Measurements from ENCODE around the gene PCDH15. TPM values are rescaled to one million over a fixed set of nuclear protein-coding genes. Genes with fewer than 3 reads are reported as not detected.

PCDH15 gene
- total RNA-seq, 2 experiments from 2014 or later = not detected

GRCh38 chr10:54342058-54342457, 459.0 kb downstream of the PCDH15 start:
- no peaks in the 10 kb centered on the region for H3K27me3 Mint-ChIP-seq
- POLR2A ChIA-PET = no interaction called here
- intact Hi-C loops (cut with DNase I, micrococcal nuclease) = no loop called here

GRCh38 chr10:54335296-54335695, 465.7 kb downstream of the PCDH15 start:
- H3K4me1 Mint-ChIP-seq = no peaks in the 10 kb centered on the region
- intact Hi-C loops (cut with DNase I, micrococcal nuclease) = no loop called here
- DNase-seq (no peak), ATAC-seq (no peak)
- no peak overlapping the region for H3K27ac Mint-ChIP-seq
- no peak overlapping the region for H3K4me3 Mint-ChIP-seq
- no peaks in the 10 kb centered on the region for H3K27me3 Mint-ChIP-seq
- ChIA-PET POLR2A (no interaction called here), CTCF (no interaction called here)
- H3K36me3 Mint-ChIP-seq (ENCODE audit: low read depth) = no peaks in the 10 kb centered on the region
- H3K9me3 Mint-ChIP-seq (ENCODE audit: low read depth) = peaks cover 2% of the 10 kb centered on the region

More at GRCh38 chr10:54342058-54342457, 459.0 kb downstream of the PCDH15 start:
- DNase-seq (no peak), ATAC-seq (no peak)
- Mint-ChIP-seq H3K27ac (no peak overlapping the region), H3K4me1 (no peaks in the 10 kb centered on the region), H3K36me3 (ENCODE audit: low read depth) (no peaks in the 10 kb centered on the region), H3K9me3 (ENCODE audit: low read depth) (peaks cover 3% of the 10 kb centered on the region), H3K4me3 (no peak overlapping the region)
- CTCF ChIA-PET = no interaction called here

- DNase-seq (no peak), ATAC-seq (no peak)
- Mint-ChIP-seq H3K36me3 (ENCODE audit: low read depth) (no peaks in the 10 kb centered on the region), H3K4me1 (no peaks in the 10 kb centered on the region), H3K27ac (no peak overlapping the region), H3K9me3 (ENCODE audit: low read depth) (peaks cover 6% of the 10 kb centered on the region), H3K27me3 (no peaks in the 10 kb centered on the region), H3K4me3 (no peak overlapping the region)
- intact Hi-C loops (cut with DNase I, micrococcal nuclease) = no loop called here
- ChIA-PET CTCF (no interaction called here), POLR2A (no interaction called here)
Observed at GRCh38 chr10:54319341-54319740, 481.7 kb downstream of the PCDH15 start.

- peaks cover 6% of the 10 kb centered on the region for H3K9me3 Mint-ChIP-seq (ENCODE audit: low read depth)
- ATAC-seq (no peak), DNase-seq (no peak)
- H3K4me1 Mint-ChIP-seq = no peaks in the 10 kb centered on the region
- ChIA-PET CTCF (interaction anchor here (1.0 kb wide), 1 partner anchor 11 kb away, joined by 3 read pairs; no protein-coding TSS in a partner anchor), POLR2A (no interaction called here)
- no peaks in the 10 kb centered on the region for H3K27me3 Mint-ChIP-seq
- H3K27ac Mint-ChIP-seq = no peak overlapping the region
- intact Hi-C loops (cut with DNase I, micrococcal nuclease) = no loop called here
- H3K4me3 Mint-ChIP-seq = no peak overlapping the region
- H3K36me3 Mint-ChIP-seq (ENCODE audit: low read depth) = no peaks in the 10 kb centered on the region
Observed at GRCh38 chr10:54318470-54318869, 482.6 kb downstream of the PCDH15 start.

GRCh38 chr10:54314430-54314829, 486.6 kb downstream of the PCDH15 start:
- intact Hi-C loops (cut with DNase I, micrococcal nuclease) = no loop called here
- Mint-ChIP-seq H3K36me3 (ENCODE audit: low read depth) (no peaks in the 10 kb centered on the region), H3K9me3 (ENCODE audit: low read depth) (peaks cover 6% of the 10 kb centered on the region), H3K4me1 (no peaks in the 10 kb centered on the region), H3K4me3 (no peak overlapping the region), H3K27me3 (no peaks in the 10 kb centered on the region), H3K27ac (no peak overlapping the region)
- ChIA-PET POLR2A (no interaction called here), CTCF (no interaction called here)
- ATAC-seq = no peak
- DNase-seq = no peak

- H3K27ac Mint-ChIP-seq = no peak overlapping the region
- ChIA-PET POLR2A (no interaction called here), CTCF (no interaction called here)
- H3K9me3 Mint-ChIP-seq (ENCODE audit: low read depth) = peaks cover 5% of the 10 kb centered on the region
- H3K27me3 Mint-ChIP-seq = no peaks in the 10 kb centered on the region
- no peak overlapping the region for H3K4me3 Mint-ChIP-seq
- DNase-seq (no peak), ATAC-seq (no peak)
- no peaks in the 10 kb centered on the region for H3K36me3 Mint-ChIP-seq (ENCODE audit: low read depth)
- no peaks in the 10 kb centered on the region for H3K4me1 Mint-ChIP-seq
- intact Hi-C loops (cut with DNase I, micrococcal nuclease) = no loop called here
Observed at GRCh38 chr10:54284526-54285193, 516.4 kb downstream of the PCDH15 start.

- Mint-ChIP-seq H3K27me3 (no peaks in the 10 kb centered on the region), H3K36me3 (ENCODE audit: low read depth) (no peaks in the 10 kb centered on the region), H3K4me1 (no peaks in the 10 kb centered on the region), H3K4me3 (no peak overlapping the region), H3K9me3 (ENCODE audit: low read depth) (peaks cover 1% of the 10 kb centered on the region), H3K27ac (no peak overlapping the region)
- ATAC-seq (no peak), DNase-seq (no peak)
- ChIA-PET CTCF (no interaction called here), POLR2A (no interaction called here)
- intact Hi-C loops (cut with DNase I, micrococcal nuclease) = no loop called here
Observed at GRCh38 chr10:54282012-54282411, 519.0 kb downstream of the PCDH15 start.

- ChIA-PET CTCF (no interaction called here), POLR2A (no interaction called here)
- no peaks in the 10 kb centered on the region for H3K36me3 Mint-ChIP-seq (ENCODE audit: low read depth)
- no peak overlapping the region for H3K27ac Mint-ChIP-seq
- intact Hi-C loops (cut with DNase I, micrococcal nuclease) = no loop called here
- H3K9me3 Mint-ChIP-seq (ENCODE audit: low read depth) = peaks cover 8% of the 10 kb centered on the region
- no peaks in the 10 kb centered on the region for H3K27me3 Mint-ChIP-seq
- ATAC-seq (no peak), DNase-seq (no peak)
- no peak overlapping the region for H3K4me3 Mint-ChIP-seq
- no peaks in the 10 kb centered on the region for H3K4me1 Mint-ChIP-seq
Observed at GRCh38 chr10:54266395-54266794, 534.6 kb downstream of the PCDH15 start.

GRCh38 chr10:54262726-54263125, 538.3 kb downstream of the PCDH15 start:
- intact Hi-C loops (cut with DNase I, micrococcal nuclease) = no loop called here
- H3K27ac Mint-ChIP-seq = no peak overlapping the region
- no peaks in the 10 kb centered on the region for H3K4me1 Mint-ChIP-seq
- no peaks in the 10 kb centered on the region for H3K36me3 Mint-ChIP-seq (ENCODE audit: low read depth)
- CTCF ChIA-PET = no interaction called here
- H3K9me3 Mint-ChIP-seq (ENCODE audit: low read depth) = peaks cover 6% of the 10 kb centered on the region
- POLR2A ChIA-PET = no interaction called here
- DNase-seq = no peak
- H3K27me3 Mint-ChIP-seq = no peaks in the 10 kb centered on the region
- H3K4me3 Mint-ChIP-seq = no peak overlapping the region
- ATAC-seq = no peak

GRCh38 chr10:54259104-54259503, 541.9 kb downstream of the PCDH15 start:
- no peak for ATAC-seq
- CTCF ChIA-PET = no interaction called here
- no peaks in the 10 kb centered on the region for H3K9me3 Mint-ChIP-seq (ENCODE audit: low read depth)

GRCh38 chr10:54234832-54235231, 566.2 kb downstream of the PCDH15 start:
- no peaks in the 10 kb centered on the region for H3K27me3 Mint-ChIP-seq
- no peak for DNase-seq
- no peak for ATAC-seq
- POLR2A ChIA-PET = no interaction called here
- no peak overlapping the region for H3K4me3 Mint-ChIP-seq
- no peaks in the 10 kb centered on the region for H3K36me3 Mint-ChIP-seq (ENCODE audit: low read depth)
- no peaks in the 10 kb centered on the region for H3K4me1 Mint-ChIP-seq
- H3K27ac Mint-ChIP-seq = no peak overlapping the region
- CTCF ChIA-PET = no interaction called here
- intact Hi-C loops (cut with DNase I, micrococcal nuclease) = no loop called here
- peaks cover 16% of the 10 kb centered on the region for H3K9me3 Mint-ChIP-seq (ENCODE audit: low read depth)

More at GRCh38 chr10:54259104-54259503, 541.9 kb downstream of the PCDH15 start:
- POLR2A ChIA-PET = no interaction called here
- Mint-ChIP-seq H3K36me3 (ENCODE audit: low read depth) (no peaks in the 10 kb centered on the region), H3K27ac (no peak overlapping the region), H3K4me3 (no peak overlapping the region), H3K4me1 (no peaks in the 10 kb centered on the region), H3K27me3 (no peaks in the 10 kb centered on the region)
- intact Hi-C loops (cut with DNase I, micrococcal nuclease) = no loop called here
- no peak for DNase-seq

GRCh38 chr10:54203401-54203800, 597.6 kb downstream of the PCDH15 start:
- no peak for DNase-seq
- ATAC-seq = no peak
- Mint-ChIP-seq H3K9me3 (ENCODE audit: low read depth) (peaks cover 9% of the 10 kb centered on the region), H3K4me1 (no peaks in the 10 kb centered on the region), H3K36me3 (ENCODE audit: low read depth) (no peaks in the 10 kb centered on the region), H3K4me3 (no peak overlapping the region), H3K27ac (no peak overlapping the region), H3K27me3 (no peaks in the 10 kb centered on the region)
- CTCF ChIA-PET = no interaction called here
- POLR2A ChIA-PET = no interaction called here
- intact Hi-C loops (cut with DNase I, micrococcal nuclease) = no loop called here

- no peak overlapping the region for H3K4me3 Mint-ChIP-seq
- ATAC-seq (no peak), DNase-seq (no peak)
- ChIA-PET POLR2A (no interaction called here), CTCF (no interaction called here)
- no peaks in the 10 kb centered on the region for H3K27me3 Mint-ChIP-seq
- no peaks in the 10 kb centered on the region for H3K36me3 Mint-ChIP-seq (ENCODE audit: low read depth)
- H3K9me3 Mint-ChIP-seq (ENCODE audit: low read depth) = peaks cover 9% of the 10 kb centered on the region
- H3K27ac Mint-ChIP-seq = no peak overlapping the region
- no peaks in the 10 kb centered on the region for H3K4me1 Mint-ChIP-seq
- intact Hi-C loops (cut with DNase I, micrococcal nuclease) = no loop called here
Observed at GRCh38 chr10:54198051-54198450, 603.0 kb downstream of the PCDH15 start.

All from activated CD4-positive, alpha-beta T cell treated with anti-CD3 and anti-CD28 coated beads for 36 hours (primary cell).